ENCODE measurements around the gene VCX3A. TPM values are rescaled to one million over a fixed set of nuclear protein-coding genes. Genes with fewer than 3 reads are reported as not detected.
"Not testable (repeated sequence)": the region's sequence is repeated elsewhere in the genome, so short reads cannot be mapped to it uniquely, and the experiment has no call there.

Gene VCX3A
- total RNA-seq (2012; rRNA removed): not detected in 2 replicates
- not detected in 2 replicates for polyA plus RNA-seq (2012; rRNA removed)
- not detected in 2 replicates for polyA plus RNA-seq (2012; cell fraction: cytosol; rRNA removed)
- polyA plus RNA-seq (2012; cell fraction: nucleus; rRNA removed; ENCODE audit: low replicate concordance): not detected in 2 replicates
- not detected for Bru-seq, nascent RNA
- BruChase-seq, experiment 1, labeled RNA remaining after a 6-hour chase: not detected
- not detected for BruChase-seq, experiment 2, labeled RNA remaining after a 2-hour chase
- long read RNA-seq: 0 reads

GRCh38 chrX:6535018-6535417 is at the start of gene VCX3A:
VCX3A (minus strand) TSS chrX:6535118; CDS start chrX:6534497, 621 bp downstream.
- H3K4me2 ChIP-seq (ENCODE audit: low read depth, low read length); H4K20me1 ChIP-seq (ENCODE audit: insufficient read depth, low read length); dilution Hi-C loops (cut with HindIII; ENCODE audit: low sequenced_read_pairs, unreplicated experiment); H3K9me1 ChIP-seq (ENCODE audit: insufficient read depth, low read length); H3K27me3 ChIP-seq (ENCODE audit: control insufficient read depth, insufficient read depth, low read length); H3K23ac ChIP-seq (ENCODE audit: low read depth, low read length); H2AFZ ChIP-seq (replicated peaks; ENCODE audit: low read length, poor library complexity); H3K36me3 ChIP-seq (ENCODE audit: control insufficient read depth, insufficient read depth, low read length); H2BK15ac ChIP-seq (ENCODE audit: low read depth, low read length); H2BK20ac ChIP-seq (ENCODE audit: low read depth, low read length); POLR2A ChIA-PET (ENCODE audit: unreplicated experiment); H3K9me3 ChIP-seq (ENCODE audit: control insufficient read depth, insufficient read depth, low read length); H3K4me1 ChIP-seq (ENCODE audit: control insufficient read depth, insufficient read depth, low read length); H4K8ac ChIP-seq (ENCODE audit: low read depth in 2 of 2, low read length in 2 of 2); H3K4me3 ChIP-seq (ENCODE audit: insufficient read depth, low read depth, low read length); H2AK9ac ChIP-seq (replicated peaks; ENCODE audit: low read depth, low read length, poor library complexity); ATAC-seq (ENCODE audit: low read depth); H3K14ac ChIP-seq (replicated peaks; ENCODE audit: low read depth, low read length); CTCF ChIA-PET; H2BK5ac ChIP-seq (ENCODE audit: low read depth, low read length, poor library complexity, severe bottlenecking); in situ Hi-C loops (cut with MboI; ENCODE audit: low sequenced_read_pairs); H3K4ac ChIP-seq (ENCODE audit: low read depth, low read length); H3K18ac ChIP-seq (ENCODE audit: low read depth, low read length); BruUV-seq (replicated peaks); DNase-seq; H3K79me1 ChIP-seq (ENCODE audit: low read depth in 1 of 2, low read length in 2 of 2); H3K27ac ChIP-seq (ENCODE audit: insufficient read depth, low read length); H2BK120ac ChIP-seq (ENCODE audit: low read depth, low read length); H2AK5ac ChIP-seq (ENCODE audit: low read depth, low read length); H4K5ac ChIP-seq (ENCODE audit: low read depth, low read length); H3K56ac ChIP-seq (ENCODE audit: extremely low read depth, insufficient read depth, low read length); H4K91ac ChIP-seq (ENCODE audit: insufficient read depth, low read depth, low read length); H3K9ac ChIP-seq (ENCODE audit: low read depth, low read length); intact Hi-C loops (cut with micrococcal nuclease): not testable (repeated sequence)
- WGBS, 2 experiments (ENCODE audit: extremely low coverage in 2 of 2, insufficient read length in 1 of 2): no CpG with 5 or more reads among the region's 1 CpG
